HepG2 (cell line): ENCODE results near the gene ADCY7. TPM values are rescaled to one million over a fixed set of nuclear protein-coding genes. Genes with fewer than 3 reads are reported as not detected.
A peak's percentile ranks its signal among the peaks of the same experiment; 100 is the strongest.

Experiments used
- CENPT ChIP-seq: sonication (generic); formaldehyde crosslinking; IDR thresholded peaks from 2 replicates; pipeline ENCODE4 v1.8.0; 2022; ENCODE audit warnings: low read depth, mild to moderate bottlenecking, moderate library complexity, missing genetic modification reagents
- CTCF ChIP-seq: sonication (generic); formaldehyde crosslinking; IDR thresholded peaks from 2 replicates; pipeline ENCODE4 v1.5.0; 2020; ENCODE audit warnings: mild to moderate bottlenecking, missing genetic modification reagents, moderate library complexity
- ISL2 ChIP-seq: sonication (generic); formaldehyde crosslinking; IDR thresholded peaks from 2 replicates; pipeline ENCODE4 v1.5.0; 2020; ENCODE audit warnings: missing genetic modification reagents
- JUN ChIP-seq: sonication (generic); formaldehyde crosslinking; IDR thresholded peaks from 2 replicates; pipeline ENCODE4 v1.4.0; 2020; ENCODE audit warnings: mild to moderate bottlenecking, missing genetic modification reagents
- KLF6 ChIP-seq: IDR thresholded peaks from 2 replicates; pipeline ENCODE4 v1.8.0; 2016; ENCODE audit warnings: missing biosample characterization, missing genetic modification reagents
- MTF1 ChIP-seq: sonication (generic); formaldehyde crosslinking; IDR thresholded peaks from 2 replicates; pipeline ENCODE4 v1.5.0; 2020; ENCODE audit warnings: missing genetic modification reagents
- RAD21 ChIP-seq: fragments of 450-650 bp; formaldehyde crosslinking; IDR thresholded peaks from 2 replicates; pipeline ENCODE4 v1.5.0; 2020; ENCODE audit warnings: mild to moderate bottlenecking
- RXRA ChIP-seq: sonication (generic); formaldehyde crosslinking; IDR thresholded peaks from 2 replicates; pipeline ENCODE4 v1.5.1; 2020; ENCODE audit warnings: missing genetic modification reagents
- SOX6 ChIP-seq, 2 experiments: fragments of 450-650 bp in 1 of 2; sonication (generic) in 1 of 2; formaldehyde crosslinking in 1 of 2; IDR thresholded peaks; 2 replicates each; pipeline versions ENCODE4 v1.4.0 to v1.6.1; 2017 to 2020; ENCODE audit warnings: antibody characterized with exemption in 1 of 2, mild to moderate bottlenecking in 1 of 2, missing genetic modification reagents in 1 of 2
- STAG1 ChIP-seq: sonication (generic); formaldehyde crosslinking; IDR thresholded peaks from 2 replicates; pipeline ENCODE4 v1.4.0; 2020; ENCODE audit warnings: missing genetic modification reagents
- TOE1 ChIP-seq: sonication (generic); formaldehyde crosslinking; IDR thresholded peaks from 2 replicates; pipeline ENCODE4 v1.4.0; 2020; ENCODE audit warnings: mild to moderate bottlenecking, missing genetic modification reagents
- TRIM22 ChIP-seq: fragments of 450-650 bp; IDR thresholded peaks from 2 replicates; pipeline ENCODE4 v1.6.1; 2017
- XRCC5 ChIP-seq: fragments of 200-400 bp; formaldehyde crosslinking; optimal IDR thresholded peaks from 2 replicates; pipeline ENCODE3; 2017; ENCODE audit warnings: mild to moderate bottlenecking, low read length
- ZNF12 ChIP-seq: sonication (generic); formaldehyde crosslinking; IDR thresholded peaks from 2 replicates; pipeline ENCODE4 v1.5.0; 2020; ENCODE audit warnings: missing genetic modification reagents
- ZNF232 ChIP-seq: sonication (generic); formaldehyde crosslinking; IDR thresholded peaks from 2 replicates; pipeline ENCODE4 v1.4.0; 2020; ENCODE audit warnings: missing genetic modification reagents, borderline replicate concordance
- ZNF263 ChIP-seq: sonication (generic); formaldehyde crosslinking; IDR thresholded peaks from 2 replicates; pipeline ENCODE4 v1.4.0; 2020; ENCODE audit warnings: missing genetic modification reagents
- ZNF318 ChIP-seq: sonication (generic); formaldehyde crosslinking; IDR thresholded peaks from 2 replicates; pipeline ENCODE4 v1.4.0; 2020; ENCODE audit warnings: mild to moderate bottlenecking, missing genetic modification reagents
- ZNF639 ChIP-seq: conservative IDR thresholded peaks from 2 replicates; pipeline ENCODE4 v1.6.1; 2018; ENCODE audit warnings: missing genetic modification reagents
- ZNF776 ChIP-seq: sonication (generic); formaldehyde crosslinking; IDR thresholded peaks from 2 replicates; pipeline ENCODE4 v1.4.0; 2020; ENCODE audit warnings: mild to moderate bottlenecking, missing genetic modification reagents
- polyA plus RNA-seq, 8 experiments: library from polyadenylated mRNA; depleted of rRNA in 3 of 8; stranded (reverse) in 7 of 8; unstranded in 1 of 8; fragments of >200 nt; fragmentation: Illumina TruSeq in 4 of 8; extraction: Trizol in 4 of 8; gene quantifications; 2 replicates each; pipeline versions ENCODE4 v1.2.1 to v1.2.3, GENCODE V29; 2011 to 2016; ENCODE audit warnings: low read depth in 4 of 8, missing spikeins in 1 of 8, mixed read lengths in 1 of 8; ENCODE audit not compliant: insufficient read depth in 1 of 8
- total RNA-seq, 5 experiments: library from RNA; depleted of rRNA; stranded (reverse); fragments of >200 nt; fragmentation: Illumina TruSeq; extraction: Trizol; gene quantifications; 2 replicates each; pipeline ENCODE4 v1.2.3, GENCODE V29; 2016; ENCODE audit warnings: low read depth in 1 of 5

Gene ADCY7
- total and polyA plus RNA-seq, 2 of the 13 experiments (the other 11 are each of a cell fraction or from before 2014, with no cell fraction given), result 2.2 to 4.3 TPM

- TF ChIP-seq ZNF318 (CRISPR knock-in tag) (no peak), STAG1 (CRISPR knock-in tag) (peak; percentile 79), XRCC5 (peak; percentile 76), KLF6 (CRISPR knock-in tag) (no peak), SOX6 (IDR thresholded peaks at IDR 0.05) (no peak), SOX6 (CRISPR knock-in tag; IDR thresholded peaks at IDR 0.05) (peak; percentile 48), RAD21 (CRISPR knock-in tag) (peak; percentile 64), MTF1 (no peak), ZNF232 (CRISPR knock-in tag) (peak; percentile 31; the same call in 1 of the 2 replicates), RXRA (no peak), ZNF263 (CRISPR knock-in tag) (peak; percentile 72), JUN (CRISPR knock-in tag) (no peak), ISL2 (CRISPR knock-in tag) (0 out of 2 replicates have a peak, but pooled peaks have one; percentile 27), TOE1 (CRISPR knock-in tag) (no peak), CENPT (CRISPR knock-in tag) (no peak), ZNF776 (0 out of 2 replicates have a peak, but pooled peaks have one; percentile 52), ZNF639 (CRISPR knock-in tag) (no peak), ZNF12 (CRISPR knock-in tag) (no peak), CTCF (CRISPR knock-in tag) (peak; percentile 81), TRIM22 (no peak)
These were observed 1.1 kb upstream of the ADCY7 start (continued) for GRCh38 chr16:50265260-50265659.
